Measurements from ENCODE around the gene ZNF792. TPM values are rescaled to one million over a fixed set of nuclear protein-coding genes. Genes with fewer than 3 reads are reported as not detected.

The ZNF792 gene
- total RNA-seq, 4 donors from 2014 or later, result 7.5 to 13.2 (median 9.3) TPM

GRCh38 chr19:34943861-34944573 is 20.0 kb downstream of the ZNF792 start:
- intact Hi-C loops (cut with DNase I), result no loop called here
- Histone ChIP-seq H3K9me3 (no peaks in the 10 kb centered on the region), H3K4me1 (no peaks in the 10 kb centered on the region), H3K27ac (no peak overlapping the region), H3K36me3 (peaks cover 6 to 17% of the 10 kb centered on the region in 2 donors), H3K27me3 (no peaks in the 10 kb centered on the region), H3K4me3 (replicated peaks in 1 of 3) (no peak overlapping the region)
- no peak for DNase-seq
- WGBS, 2 donors, result 96 to 97% methylated on average over 13 of the region's 13 CpGs
- no peak for TF ChIP-seq CTCF (IDR thresholded peaks at IDR 0.05)
- no peak for TF ChIP-seq POLR2A (IDR thresholded peaks at IDR 0.05)

- Histone ChIP-seq H3K9me3 (no peaks in the 10 kb centered on the region), H3K27ac (no peak overlapping the region), H3K4me3 (replicated peaks in 1 of 3) (no peak overlapping the region), H3K36me3 (peaks cover 10 to 12% of the 10 kb centered on the region in 2 donors), H3K27me3 (no peaks in the 10 kb centered on the region), H3K4me1 (no peaks in the 10 kb centered on the region)
- intact Hi-C loops (cut with DNase I), result no loop called here
- DNase-seq, result no peak
- TF ChIP-seq CTCF (IDR thresholded peaks at IDR 0.05) (no peak), POLR2A (IDR thresholded peaks at IDR 0.05) (no peak)
- WGBS, 2 donors, result 92 to 95% methylated on average over 9 to 10 of the region's 10 CpGs
These were observed 25.1 kb downstream of the ZNF792 start for GRCh38 chr19:34938886-34939285.

- TF ChIP-seq CTCF (IDR thresholded peaks at IDR 0.05), result no peak
- no peak for TF ChIP-seq POLR2A (IDR thresholded peaks at IDR 0.05)
- no peak for DNase-seq
- H3K36me3 ChIP-seq, result peaks cover 8 to 15% of the 10 kb centered on the region in 2 donors
- no peaks in the 10 kb centered on the region for H3K4me1 ChIP-seq
- intact Hi-C loops (cut with DNase I), result no loop called here
- WGBS, 2 donors, result 95 to 98% methylated on average over 4 of the region's 4 CpGs
- H3K27ac ChIP-seq, result no peak overlapping the region
- H3K4me3 ChIP-seq (replicated peaks in 1 of 3), result no peak overlapping the region
- H3K27me3 ChIP-seq, result no peaks in the 10 kb centered on the region
- no peaks in the 10 kb centered on the region for H3K9me3 ChIP-seq
These were observed 27.8 kb downstream of the ZNF792 start for GRCh38 chr19:34936184-34936583.

- H3K36me3 ChIP-seq, result peaks cover 8 to 15% of the 10 kb centered on the region in 2 donors
- H3K27me3 ChIP-seq, result no peaks in the 10 kb centered on the region
- no peak overlapping the region for H3K27ac ChIP-seq
- peaks cover 5% of the 10 kb centered on the region in 2 donors for H3K4me1 ChIP-seq
- 96 to 99% methylated on average over 6 of the region's 6 CpGs for WGBS, 2 donors
- no peak for DNase-seq
- no peak overlapping the region for H3K4me3 ChIP-seq (replicated peaks in 1 of 3)
- intact Hi-C loops (cut with DNase I), result no loop called here
- H3K9me3 ChIP-seq, result no peaks in the 10 kb centered on the region
- TF ChIP-seq POLR2A (IDR thresholded peaks at IDR 0.05) (no peak), CTCF (IDR thresholded peaks at IDR 0.05) (no peak)
These were observed 31.5 kb downstream of the ZNF792 start for GRCh38 chr19:34932494-34932893.

- H3K27me3 ChIP-seq, result no peaks in the 10 kb centered on the region
- peaks cover 6 to 7% of the 10 kb centered on the region in 2 donors for H3K4me1 ChIP-seq
- intact Hi-C loops (cut with DNase I), result no loop called here
- peak within 1 kb of the TSS; percentile 16 to 56 (median 35) for H3K4me3 ChIP-seq (replicated peaks in 1 of 3)
- peak in 1 of 6 experiments; percentile 14 for TF ChIP-seq CTCF (IDR thresholded peaks at IDR 0.05)
- peak in 1 of 2 donors; percentile 81 for TF ChIP-seq POLR2A (IDR thresholded peaks at IDR 0.05)
- peak; percentile 94 to 96 for DNase-seq
- WGBS, 2 donors, result 1% methylated on average over 21 to 45 of the region's 53 CpGs
- H3K36me3 ChIP-seq, result peaks cover 0 to 6% of the 10 kb centered on the region in 2 donors
- no peaks in the 10 kb centered on the region for H3K9me3 ChIP-seq
- H3K27ac ChIP-seq, result peak within 1 kb of the TSS in 2 of 3 donors; percentile 24 to 77
These were observed 37.2 kb downstream of the ZNF792 start, which contains the start of gene ZNF30 for GRCh38 chr19:34926685-34927375. Gene ZNF30 (plus strand): TSS chr19:34926903. CDS start chr19:34929948, 3,045 bp downstream.

Measured in thyroid gland (tissue), 4 donors.